HS-27A (cell line): ENCODE measurements around the gene TPD52L2.
"Not testable (repeated sequence)": the region's sequence is repeated elsewhere in the genome, so short reads cannot be mapped to it uniquely, and the experiment has no call there.

Source experiments
- DNase-seq: peaks from one replicate; pipeline ENCODE4 v3.0.0-alpha.2; 2012; ENCODE audit warnings: low read depth, missing footprints

TPD52L2 gene

GRCh38 chr20:63895952-63896263, 30.8 kb downstream of the TPD52L2 start:
- DNase-seq, result no peak

- no peak for DNase-seq
Measured at GRCh38 chr20:63896264-63897105, 31.4 kb downstream of the TPD52L2 start.

- DNase-seq, result no peak
Measured at GRCh38 chr20:63897978-63898561, 33.0 kb downstream of the TPD52L2 start.

GRCh38 chr20:63898882-63899558, 34.0 kb downstream of the TPD52L2 start:
- no peak for DNase-seq

- DNase-seq, result no peak
Measured at GRCh38 chr20:63900413-63900812, 35.3 kb downstream of the TPD52L2 start.

- no peak for DNase-seq
Measured at GRCh38 chr20:63903796-63904561, 38.9 kb downstream of the TPD52L2 start.

- no peak for DNase-seq
Measured at GRCh38 chr20:63908008-63908682, 43.1 kb downstream of the TPD52L2 start.

- DNase-seq, result no peak
Measured at GRCh38 chr20:63911176-63911575, 46.1 kb downstream of the TPD52L2 start.

GRCh38 chr20:63913768-63914167, 48.7 kb downstream of the TPD52L2 start:
- no peak for DNase-seq

- no peak for DNase-seq
Measured at GRCh38 chr20:63915471-63915870, 50.4 kb downstream of the TPD52L2 start.

- DNase-seq, result not testable (repeated sequence)
Measured at GRCh38 chr20:63916371-63916939, 51.4 kb downstream of the TPD52L2 start.

GRCh38 chr20:63917811-63918210, 52.7 kb downstream of the TPD52L2 start:
- DNase-seq, result no peak

GRCh38 chr20:63919130-63919529, 54.1 kb downstream of the TPD52L2 start:
- DNase-seq, result no peak

GRCh38 chr20:63920226-63920625, 55.2 kb downstream of the TPD52L2 start:
- no peak for DNase-seq

- DNase-seq, result no peak
Measured at GRCh38 chr20:63923651-63924050, 58.6 kb downstream of the TPD52L2 start.

- no peak for DNase-seq
Measured at GRCh38 chr20:63924241-63924640, 59.2 kb downstream of the TPD52L2 start.

GRCh38 chr20:63926298-63926697, 61.2 kb downstream of the TPD52L2 start:
- DNase-seq, result no peak

- DNase-seq, result no peak
Measured at GRCh38 chr20:63929071-63929470, 64.0 kb downstream of the TPD52L2 start.

GRCh38 chr20:63929473-63929883, 64.4 kb downstream of the TPD52L2 start:
- DNase-seq, result not testable (repeated sequence)

- no peak for DNase-seq
Measured at GRCh38 chr20:63930971-63931553, 66.0 kb downstream of the TPD52L2 start.

GRCh38 chr20:63931735-63932134, 66.7 kb downstream of the TPD52L2 start:
- DNase-seq, result no peak
